HCT116 (cell line): ENCODE results near the gene LRBA. TPM values are rescaled to one million over a fixed set of nuclear protein-coding genes. Genes with fewer than 3 reads are reported as not detected.

Experiments used
- ATAC-seq: fragments of 200-7000 bp; cut with Tn5 transposase; 2 replicates; pipeline ENCODE4 v1.9.1; 2020; ENCODE audit warnings: mild to moderate bottlenecking, moderate library complexity
- BruUV-seq: library from RNA; stranded (reverse); fragments of 400-500 nt; replicated peaks from 2 replicates; lab custom pipeline; 2021; lab: Mats Ljungman, UMichigan
- CTCF ChIA-PET: fragments of 300-600 bp; sonication (Branson Sonifier 250); formaldehyde crosslinking; loops from one replicate; lab custom pipeline; 2021; ENCODE audit warnings: antibody characterized with exemption; lab: Charles Lee
- POLR2A ChIA-PET: fragments of 300-600, 350-600 bp; sonication (Branson Sonifier 250); formaldehyde crosslinking; loops from one replicate; lab custom pipeline; 2021; ENCODE audit warnings: antibody characterized with exemption; lab: Charles Lee
- RAD21 ChIA-PET, 2 experiments: fragments of 300-600 bp; sonication (Branson Sonifier 250); formaldehyde crosslinking; loops; one replicate each; lab custom pipeline; 2023; ENCODE audit warnings: low total read pairs in 2 of 2; ENCODE audit not compliant: uncharacterized antibody in 2 of 2, unreplicated experiment in 2 of 2, low non-redundant PET in 1 of 2; lab: Charles Lee
- DNase-seq: peaks from one replicate; pipeline ENCODE4 v3.0.0-alpha.2; 2010; ENCODE audit warnings: low read depth, low spot score
- H2AFZ ChIP-seq: fragments of 200-600 bp; shearing (Covaris generic), sonication (generic); 2 replicates; pipeline ENCODE4 v1.6.1; 2017; ENCODE audit warnings: low read depth, mixed run types, mixed read lengths, antibody characterized with exemption, low read length; ENCODE audit not compliant: poor library complexity, severe bottlenecking
- H3K27ac ChIP-seq: 2 replicates; pipeline ENCODE4 v1.5.1; 2012; ENCODE audit warnings: low read depth, low read length
- H3K27me3 ChIP-seq: fragments of 200-600 bp; sonication (generic); 2 replicates; pipeline ENCODE4 v1.6.1; 2016; ENCODE audit warnings: mixed run types, low read length, mixed read lengths; ENCODE audit not compliant: insufficient read depth
- H3K36me3 ChIP-seq, 2 experiments: fragments of 200-500 bp in 1 of 2; fragments of 200-600 bp in 1 of 2; sonication (Bioruptor generic) in 1 of 2; sonication (generic) in 1 of 2; 2 replicates each; pipeline versions ENCODE4 v1.5.1 to v1.6.1; 2014 to 2016; ENCODE audit warnings: low read length in 2 of 2, inconsistent platforms in 1 of 2, mixed read lengths in 1 of 2, mixed run types in 1 of 2; ENCODE audit not compliant: insufficient read depth in 2 of 2, control insufficient read depth in 1 of 2
- H3K4me1 ChIP-seq, 2 experiments: fragments of 200-600 bp in 1 of 2; sonication (generic) in 1 of 2; 2 replicates each; pipeline versions ENCODE4 v1.5.1 to v1.6.1; 2012 to 2017; ENCODE audit warnings: low read length in 2 of 2, inconsistent platforms in 1 of 2, mild to moderate bottlenecking in 1 of 2, mixed read lengths in 1 of 2, mixed run types in 1 of 2, moderate library complexity in 1 of 2; ENCODE audit not compliant: insufficient read depth in 2 of 2, control insufficient read depth in 1 of 2
- H3K4me2 ChIP-seq: fragments of 200-600 bp; sonication (generic); 2 replicates; pipeline ENCODE4 v1.6.1; 2017; ENCODE audit warnings: mixed run types, low read length, mixed read lengths
- H3K4me3 ChIP-seq, 2 experiments: fragments of 200-600 bp in 1 of 2; sonication (generic) in 1 of 2; replicated peaks in 1 of 2; 2 replicates each; pipeline ENCODE4 v1.5.1; 2011 to 2016; ENCODE audit warnings: low read length in 2 of 2, control low read depth in 1 of 2, low read depth in 1 of 2, mild to moderate bottlenecking in 1 of 2, mixed read lengths in 1 of 2, mixed run types in 1 of 2
- H3K79me2 ChIP-seq: fragments of 200-600 bp; sonication (generic); 2 replicates; pipeline ENCODE4 v1.6.1; 2017; ENCODE audit warnings: mild to moderate bottlenecking, mixed run types, low read length, moderate library complexity, mixed read lengths; ENCODE audit not compliant: insufficient read depth
- H3K9ac ChIP-seq: fragments of 200-600 bp; sonication (generic); 2 replicates; pipeline ENCODE4 v1.6.1; 2016; ENCODE audit warnings: low read length, mixed read lengths
- H3K9me2 ChIP-seq: fragments of 200-600 bp; sonication (generic), shearing (Covaris generic); 2 replicates; pipeline ENCODE4 v1.6.1; 2017; ENCODE audit warnings: mixed run types, mild to moderate bottlenecking, moderate library complexity; ENCODE audit not compliant: insufficient read depth
- H3K9me3 ChIP-seq, 2 experiments: fragments of 200-500 bp in 1 of 2; fragments of 200-600 bp in 1 of 2; sonication (Bioruptor generic) in 1 of 2; sonication (generic) in 1 of 2; 2 replicates each; pipeline ENCODE4 v1.6.1; 2014 to 2017; ENCODE audit warnings: low read length in 2 of 2, mixed read lengths in 2 of 2, inconsistent platforms in 1 of 2, low read depth in 1 of 2, mild to moderate bottlenecking in 1 of 2, mixed run types in 1 of 2, moderate library complexity in 1 of 2; ENCODE audit not compliant: control insufficient read depth in 1 of 2, insufficient read depth in 1 of 2
- H4K20me1 ChIP-seq: fragments of 200-600 bp; sonication (generic), shearing (Covaris generic); 2 replicates; pipeline ENCODE4 v1.6.1; 2017; ENCODE audit warnings: mixed run types, mild to moderate bottlenecking, moderate library complexity; ENCODE audit not compliant: insufficient read depth
- CTCF ChIP-seq, 3 experiments: fragments of 200-600 bp in 1 of 3; sonication (generic) in 1 of 3; IDR thresholded peaks in 2 of 3; conservative IDR thresholded peaks in 1 of 3; 2 replicates each; pipeline ENCODE4 v1.5.1; 2012 to 2017; ENCODE audit warnings: low read depth in 2 of 3, low read length in 2 of 3, antibody characterized with exemption in 1 of 3, borderline replicate concordance in 1 of 3, control low read depth in 1 of 3, mild to moderate bottlenecking in 1 of 3, mixed read lengths in 1 of 3, mixed run types in 1 of 3, moderate library complexity in 1 of 3; ENCODE audit not compliant: insufficient read depth in 1 of 3
- ELF1 ChIP-seq: IDR thresholded peaks from 2 replicates; pipeline ENCODE4 v1.6.1; 2012; ENCODE audit warnings: low read depth, borderline replicate concordance
- EZH2 ChIP-seq: fragments of 200-600 bp; sonication (generic); IDR thresholded peaks from 2 replicates; pipeline ENCODE4 v1.6.1; 2017; ENCODE audit warnings: antibody characterized with exemption, mixed run types
- FOSL1 ChIP-seq: IDR thresholded peaks from 2 replicates; pipeline ENCODE4 v1.6.1; 2012; ENCODE audit warnings: low read depth
- JUND ChIP-seq: IDR thresholded peaks from 2 replicates; pipeline ENCODE4 v1.6.1; 2012
- RAD21 ChIP-seq: IDR thresholded peaks from 2 replicates; pipeline ENCODE4 v1.6.1; 2012; ENCODE audit warnings: low read depth, mild to moderate bottlenecking
- SP1 ChIP-seq: IDR thresholded peaks from 2 replicates; pipeline ENCODE4 v1.6.1; 2012; ENCODE audit warnings: low read depth
- YY1 ChIP-seq: IDR thresholded peaks from 2 replicates; pipeline ENCODE4 v1.6.1; 2011; ENCODE audit warnings: low read length, low read depth, moderate library complexity, mild to moderate bottlenecking; ENCODE audit not compliant: insufficient replicate concordance; ENCODE audit errors: extremely low read depth
- intact Hi-C: fragments of 100-400 bp; cut with micrococcal nuclease; formaldehyde crosslinking; loops from 2 replicates; pipeline ENCODE4 v1.10.0; 2022
- total RNA-seq: library from RNA; stranded (reverse); gene quantifications from one replicate; pipeline ENCODE4 v1.2.1, GENCODE V29; 2021; ENCODE audit not compliant: unreplicated experiment
- TF ChIP-seq, protein P1 (sequence below): IDR thresholded peaks from 2 replicates; pipeline ENCODE4 v1.6.1; 2012; ENCODE audit warnings: low read depth

The LRBA gene
- total RNA-seq, 1 experiment from 2014 or later, result 79.8 TPM

GRCh38 chr4:150299816-150300215 is 715.3 kb downstream of the LRBA start:
- H3K9me3 ChIP-seq, result no peaks in the 10 kb centered on the region
- H3K36me3 ChIP-seq, result no peaks in the 10 kb centered on the region
- intact Hi-C loops, result loop anchor here (5.0 kb wide), 1 partner anchor 662 kb away; no protein-coding TSS in a partner anchor
- no peak for ATAC-seq
- H3K79me2 ChIP-seq, result no peaks in the 10 kb centered on the region
- TF ChIP-seq CTCF (IDR thresholded peaks at IDR 0.05 in 2 of 3, conservative IDR thresholded peaks at IDR 0.05 in 1 of 3; ENCODE audit: borderline replicate concordance in 1 of 3, insufficient read depth in 1 of 3, low read depth in 2 of 3, low read length in 2 of 3) (no peak), RAD21 (no peak), SP1 (no peak), FOSL1 (no peak), EZH2 (no peak)
- ChIA-PET CTCF (interaction anchor here (1.4 to 2.8 kb wide), 2 partner anchors 57 to 567 kb away, joined by 3 to 15 read pairs; no protein-coding TSS in a partner anchor), POLR2A (no interaction called here), RAD21 (no interaction called here)
- no peaks in the 10 kb centered on the region for H3K27me3 ChIP-seq
- DNase-seq, result no peak
- no peaks in the 10 kb centered on the region for H3K9me2 ChIP-seq
- H3K4me2 ChIP-seq, result no peak overlapping the region
- BruUV-seq, result no TSS peak
- no peaks in the 10 kb centered on the region for H4K20me1 ChIP-seq
- no peak overlapping the region for H3K27ac ChIP-seq
- H3K4me3 ChIP-seq, result no peak overlapping the region
- no peak overlapping the region for H3K9ac ChIP-seq
- no peak overlapping the region for H2AFZ ChIP-seq
- H3K4me1 ChIP-seq, result peaks cover 0 to 5% of the 10 kb centered on the region in 2 experiments; a peak in 1 of 4 replicates

GRCh38 chr4:150297861-150298474 is 717.1 kb downstream of the LRBA start:
- peak; percentile 52 to 81 (median 68); a peak in 5 of 6 replicates for TF ChIP-seq CTCF (IDR thresholded peaks at IDR 0.05 in 2 of 3, conservative IDR thresholded peaks at IDR 0.05 in 1 of 3; ENCODE audit: borderline replicate concordance in 1 of 3, insufficient read depth in 1 of 3, low read depth in 2 of 3, low read length in 2 of 3)
- TF ChIP-seq JUND, result no peak
- TF ChIP-seq, protein P1, sequence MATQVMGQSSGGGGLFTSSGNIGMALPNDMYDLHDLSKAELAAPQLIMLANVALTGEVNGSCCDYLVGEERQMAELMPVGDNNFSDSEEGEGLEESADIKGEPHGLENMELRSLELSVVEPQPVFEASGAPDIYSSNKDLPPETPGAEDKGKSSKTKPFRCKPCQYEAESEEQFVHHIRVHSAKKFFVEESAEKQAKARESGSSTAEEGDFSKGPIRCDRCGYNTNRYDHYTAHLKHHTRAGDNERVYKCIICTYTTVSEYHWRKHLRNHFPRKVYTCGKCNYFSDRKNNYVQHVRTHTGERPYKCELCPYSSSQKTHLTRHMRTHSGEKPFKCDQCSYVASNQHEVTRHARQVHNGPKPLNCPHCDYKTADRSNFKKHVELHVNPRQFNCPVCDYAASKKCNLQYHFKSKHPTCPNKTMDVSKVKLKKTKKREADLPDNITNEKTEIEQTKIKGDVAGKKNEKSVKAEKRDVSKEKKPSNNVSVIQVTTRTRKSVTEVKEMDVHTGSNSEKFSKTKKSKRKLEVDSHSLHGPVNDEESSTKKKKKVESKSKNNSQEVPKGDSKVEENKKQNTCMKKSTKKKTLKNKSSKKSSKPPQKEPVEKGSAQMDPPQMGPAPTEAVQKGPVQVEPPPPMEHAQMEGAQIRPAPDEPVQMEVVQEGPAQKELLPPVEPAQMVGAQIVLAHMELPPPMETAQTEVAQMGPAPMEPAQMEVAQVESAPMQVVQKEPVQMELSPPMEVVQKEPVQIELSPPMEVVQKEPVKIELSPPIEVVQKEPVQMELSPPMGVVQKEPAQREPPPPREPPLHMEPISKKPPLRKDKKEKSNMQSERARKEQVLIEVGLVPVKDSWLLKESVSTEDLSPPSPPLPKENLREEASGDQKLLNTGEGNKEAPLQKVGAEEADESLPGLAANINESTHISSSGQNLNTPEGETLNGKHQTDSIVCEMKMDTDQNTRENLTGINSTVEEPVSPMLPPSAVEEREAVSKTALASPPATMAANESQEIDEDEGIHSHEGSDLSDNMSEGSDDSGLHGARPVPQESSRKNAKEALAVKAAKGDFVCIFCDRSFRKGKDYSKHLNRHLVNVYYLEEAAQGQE, result no peak
- TF ChIP-seq RAD21, result peak; percentile 83
- TF ChIP-seq YY1, result no peak
- TF ChIP-seq ELF1, result no peak
- no peak for TF ChIP-seq SP1
- ChIA-PET CTCF (interaction anchor here (0.6 to 2.8 kb wide), 3 partner anchors 183 to 572 kb away, joined by 3 to 15 read pairs (median 3); no protein-coding TSS in a partner anchor), POLR2A (no interaction called here), RAD21 (no interaction called here)
- intact Hi-C loops, result loop anchor here (1.0 to 5.0 kb wide), 3 partner anchors 569 to 749 kb away; no protein-coding TSS in a partner anchor
- no peaks in the 10 kb centered on the region for H3K9me2 ChIP-seq
- H3K4me3 ChIP-seq, result no peak overlapping the region
- peaks cover 0 to 5% of the 10 kb centered on the region in 2 experiments; a peak in 1 of 4 replicates for H3K4me1 ChIP-seq
- no peaks in the 10 kb centered on the region for H4K20me1 ChIP-seq
- H3K9me3 ChIP-seq, result no peaks in the 10 kb centered on the region
- ATAC-seq (peak; percentile 54), DNase-seq (peak; percentile 45)
- no peaks in the 10 kb centered on the region for H3K27me3 ChIP-seq
- no peak overlapping the region for H3K27ac ChIP-seq
- H3K4me2 ChIP-seq, result no peak overlapping the region
- H3K36me3 ChIP-seq, result no peaks in the 10 kb centered on the region
- no peaks in the 10 kb centered on the region for H3K79me2 ChIP-seq
- H3K9ac ChIP-seq, result no peak overlapping the region
- H2AFZ ChIP-seq, result no peak overlapping the region
- BruUV-seq, result no TSS peak
